Activated CD8-positive, alpha-beta memory T cell treated with anti-CD3 and anti-CD28 coated beads, Interleukin-2, amount 50 U/mL, for 1 hour (primary cell): ENCODE data around the gene NFATC1.

Source experiments
- DNase-seq: peaks from one replicate; pipeline ENCODE4 v3.0.0-alpha.2; 2020; ENCODE audit errors: extremely low read depth

The NFATC1 gene

GRCh38 chr18:79440316-79441110 lies 44.8 kb downstream of the NFATC1 start:
- DNase-seq: no peak

- DNase-seq: no peak
Measured at GRCh38 chr18:79441420-79441819, 45.7 kb downstream of the NFATC1 start.

DNA sequence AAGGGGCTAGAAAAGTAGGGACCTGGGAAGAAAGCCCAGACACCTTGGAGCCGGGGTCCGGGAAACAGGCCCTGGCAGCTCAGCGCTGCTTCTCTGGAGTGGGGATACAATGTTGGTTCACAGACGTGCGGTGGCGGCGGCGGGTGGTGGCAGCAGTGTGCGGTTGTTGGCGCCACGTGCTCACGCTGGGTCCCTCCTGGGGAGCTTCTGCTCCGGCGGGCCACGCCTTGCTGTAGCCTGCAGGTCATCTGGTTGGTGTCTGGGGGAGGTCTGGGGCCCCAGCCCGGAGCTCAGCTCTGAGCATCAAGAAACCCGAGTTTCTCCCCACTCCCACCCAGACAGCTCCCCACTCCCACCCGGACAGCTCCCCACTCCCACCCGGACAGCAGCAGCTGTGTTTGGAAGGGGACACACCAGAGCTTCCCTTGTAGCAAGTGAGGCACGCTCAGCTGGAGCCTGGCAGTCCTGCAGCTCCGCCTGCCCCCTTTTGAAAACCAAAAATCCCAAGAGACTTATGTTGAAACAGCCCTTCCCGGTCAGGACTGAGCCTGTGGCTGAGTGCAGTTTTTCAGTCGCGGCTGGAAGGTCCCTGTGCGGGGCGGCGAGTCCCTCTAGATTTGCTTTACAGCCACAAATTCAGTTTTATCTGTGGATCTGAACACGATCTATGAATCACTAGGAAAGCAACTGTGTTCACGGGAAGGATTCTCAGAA lies 46.9 kb downstream of the NFATC1 start:
- no peak for DNase-seq

GRCh38 chr18:79445221-79445620 lies 49.5 kb downstream of the NFATC1 start:
- no peak for DNase-seq

GRCh38 chr18:79445696-79446561 lies 50.2 kb downstream of the NFATC1 start:
- DNase-seq: no peak

- no peak for DNase-seq
Measured at GRCh38 chr18:79446931-79447330, 51.2 kb downstream of the NFATC1 start.

DNA sequence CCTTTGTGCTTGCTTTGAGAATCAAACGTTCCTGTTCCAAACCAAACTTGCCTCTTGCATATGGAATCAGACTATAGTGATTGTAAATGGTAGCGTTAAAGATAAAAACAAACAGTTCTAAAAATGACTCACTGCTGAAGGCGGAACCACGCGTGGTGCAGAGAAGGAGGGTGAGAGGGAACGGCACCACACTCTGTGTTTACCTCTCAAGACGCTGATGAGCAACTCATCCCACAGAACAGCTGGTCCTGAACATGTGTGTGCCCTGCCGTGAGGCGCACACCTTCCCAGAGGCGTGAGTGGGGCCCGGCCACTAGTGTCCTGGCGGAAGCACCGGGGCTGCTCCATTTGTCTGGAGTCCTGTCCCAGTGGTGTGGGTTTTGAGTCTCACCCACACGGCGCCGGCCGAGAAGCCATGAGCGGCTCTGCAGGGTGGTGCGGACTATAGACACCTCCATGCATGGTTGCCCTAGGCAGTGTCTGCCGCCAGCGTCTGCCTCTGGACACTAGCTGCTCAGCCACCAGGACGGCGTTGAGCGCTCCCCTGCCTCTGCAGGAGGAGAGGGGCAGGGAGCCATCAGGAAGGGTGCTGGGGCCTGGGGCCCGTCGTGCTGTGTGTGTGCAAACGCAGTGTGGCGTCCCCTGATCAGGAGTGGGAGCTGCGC lies 52.1 kb downstream of the NFATC1 start:
- no peak for DNase-seq

GRCh38 chr18:79448621-79449020 lies 52.9 kb downstream of the NFATC1 start:
- DNase-seq: no peak

DNA sequence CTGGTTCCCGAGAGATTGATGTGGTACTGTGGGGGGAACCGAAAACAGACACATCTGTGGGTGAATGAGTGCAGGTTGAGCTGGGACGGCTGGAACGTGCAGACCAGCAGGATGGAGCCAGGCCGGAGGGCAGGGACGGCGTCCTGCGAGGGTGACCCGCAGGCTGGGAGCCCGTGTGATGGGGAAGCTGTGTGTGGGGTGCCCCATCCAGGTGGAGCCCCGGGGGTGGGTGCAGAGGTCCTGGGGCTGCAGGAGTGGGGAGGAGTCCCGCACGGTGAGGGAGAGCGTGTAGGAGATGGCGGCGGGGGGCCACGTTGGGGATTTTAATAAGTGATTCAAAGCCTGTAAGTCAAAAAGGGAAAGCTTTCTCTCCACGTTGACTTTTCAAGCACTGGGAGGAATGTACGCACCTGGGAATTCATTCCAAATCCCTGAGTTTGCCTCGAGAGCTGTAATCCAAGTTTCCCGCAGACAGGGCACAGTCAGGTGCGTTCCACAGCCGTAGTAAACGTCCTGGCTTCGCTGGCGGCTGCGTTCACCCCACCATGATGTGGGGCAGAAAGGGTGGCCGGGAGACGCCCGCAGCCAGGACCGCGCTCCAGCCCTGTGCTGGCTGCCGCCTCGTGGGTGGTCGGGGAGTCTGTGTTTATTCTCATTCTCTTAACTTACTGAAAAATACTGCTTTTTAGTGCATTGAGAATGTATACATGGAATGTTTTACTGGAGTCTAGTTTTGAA lies 54.0 kb downstream of the NFATC1 start:
- DNase-seq: no peak

GRCh38 chr18:79450289-79451080 lies 54.8 kb downstream of the NFATC1 start:
- no peak for DNase-seq

DNA sequence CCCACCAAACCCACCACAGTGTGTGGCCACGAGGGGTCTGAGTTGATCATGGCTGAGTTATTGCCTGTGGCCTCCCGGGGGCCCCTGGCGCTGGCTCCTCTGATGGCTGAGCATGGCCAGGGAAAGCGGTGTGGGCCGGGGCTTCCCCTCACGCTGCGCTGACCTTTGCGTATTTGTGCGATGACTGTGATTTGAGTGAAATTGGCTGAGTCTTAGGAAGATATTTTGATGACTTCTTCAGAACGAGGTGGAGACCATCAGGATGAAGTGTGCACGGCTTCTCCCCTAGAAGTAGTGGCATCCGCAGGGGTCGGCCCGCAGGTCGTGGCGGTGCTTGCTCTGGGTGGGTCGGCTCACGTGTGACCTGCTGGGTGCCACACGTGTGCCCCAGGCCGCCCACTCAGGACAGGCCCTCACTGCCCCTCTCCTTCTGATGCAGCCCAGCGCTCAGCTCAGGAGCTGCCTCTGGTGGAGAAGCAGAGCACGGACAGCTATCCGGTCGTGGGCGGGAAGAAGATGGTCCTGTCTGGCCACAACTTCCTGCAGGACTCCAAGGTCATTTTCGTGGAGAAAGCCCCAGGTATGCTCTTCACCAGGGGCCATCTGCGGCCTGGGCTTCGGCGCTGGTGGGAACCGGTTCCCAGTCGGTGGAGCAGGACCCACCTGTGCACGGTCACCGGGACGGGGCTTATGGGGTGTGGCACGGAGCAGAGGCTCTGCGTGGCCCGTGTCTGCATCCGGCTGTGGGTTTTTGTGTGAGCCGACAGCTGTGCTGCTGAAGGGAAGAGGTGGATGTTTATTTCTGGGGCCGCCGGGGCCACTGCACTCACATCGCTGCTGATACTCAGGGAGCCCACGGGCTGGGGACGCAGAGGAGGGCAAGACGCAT lies 55.8 kb downstream of the NFATC1 start:
- no peak for DNase-seq

GRCh38 chr18:79452190-79452990 lies 56.7 kb downstream of the NFATC1 start:
- DNase-seq: no peak

DNA sequence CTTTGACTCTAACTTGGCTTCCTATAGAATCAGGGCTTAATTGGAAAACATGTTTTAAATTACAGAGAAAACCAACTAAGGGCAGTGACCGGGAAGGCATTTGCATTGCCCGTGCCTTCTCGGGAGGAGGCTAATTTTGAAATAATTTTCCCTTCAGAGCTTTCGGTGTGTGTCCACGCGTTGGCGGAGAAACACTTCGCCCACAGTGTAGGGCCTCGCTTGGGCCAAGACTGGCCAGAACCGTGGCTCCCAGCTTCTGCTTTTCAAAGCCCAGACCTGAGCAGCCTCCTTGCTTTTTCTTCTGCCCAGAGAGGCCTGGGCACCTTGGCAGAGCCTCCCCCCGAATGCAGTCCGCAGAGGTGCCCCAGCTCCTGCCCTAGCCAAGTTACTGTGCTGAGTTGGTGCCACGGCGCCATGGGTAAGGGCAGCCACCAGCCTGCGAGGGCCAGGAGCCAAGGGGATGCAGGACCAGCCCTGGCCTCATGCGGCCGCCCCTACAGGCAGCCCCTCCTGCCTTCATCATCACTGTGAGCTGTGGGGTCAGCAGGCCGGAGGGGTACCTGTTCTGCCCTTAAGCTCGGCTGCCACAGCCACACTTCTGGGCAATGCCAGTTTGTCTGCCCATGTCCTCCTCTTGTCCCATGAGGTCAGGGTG lies 57.4 kb downstream of the NFATC1 start:
- DNase-seq: no peak

DNA sequence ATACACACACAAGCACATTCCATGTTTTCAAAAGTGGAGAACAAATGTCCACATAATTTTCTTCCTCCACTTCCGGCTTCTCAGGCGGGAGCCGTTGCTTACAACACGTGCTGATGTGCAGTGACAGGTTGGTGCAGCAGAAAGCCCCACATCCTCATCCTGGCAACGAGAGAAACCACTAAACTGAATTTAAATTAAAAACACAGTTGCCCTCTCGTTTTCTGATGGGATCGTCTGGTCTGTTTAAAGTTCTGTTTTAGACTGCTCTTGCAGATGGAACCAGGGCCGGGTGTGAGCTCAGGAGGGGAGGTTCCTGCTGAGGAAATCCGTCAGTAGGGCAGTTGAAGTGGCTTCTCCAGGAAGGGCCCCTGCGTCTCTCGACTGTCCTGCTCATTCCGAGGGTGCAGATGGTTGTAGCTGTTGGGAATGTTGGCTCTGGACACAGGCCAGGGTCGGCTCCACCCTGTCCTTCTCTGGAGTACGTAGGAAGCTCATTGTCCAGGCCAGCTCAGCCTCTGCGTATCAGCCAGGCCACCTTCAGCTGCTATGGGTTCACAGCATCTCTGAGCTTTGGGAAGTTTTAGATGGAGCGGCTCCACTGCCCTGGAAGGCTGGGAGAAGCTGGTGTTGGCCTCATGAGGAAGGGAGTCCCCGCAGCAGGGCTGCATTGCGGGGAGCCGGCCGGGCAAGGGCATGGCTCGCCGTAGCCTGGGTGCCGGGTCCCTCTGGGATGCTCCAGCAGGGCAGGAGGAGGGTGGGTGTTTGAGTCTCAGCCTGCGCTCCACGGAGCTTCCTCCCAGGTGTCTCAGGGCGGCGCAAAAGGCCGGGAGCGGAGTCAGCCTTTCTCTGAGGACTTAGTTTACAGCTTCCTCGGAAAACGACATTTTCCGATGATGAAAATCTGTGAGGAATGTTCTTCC lies 58.3 kb downstream of the NFATC1 start:
- DNase-seq: no peak

GRCh38 chr18:79455261-79455660 lies 59.5 kb downstream of the NFATC1 start:
- no peak for DNase-seq

DNA sequence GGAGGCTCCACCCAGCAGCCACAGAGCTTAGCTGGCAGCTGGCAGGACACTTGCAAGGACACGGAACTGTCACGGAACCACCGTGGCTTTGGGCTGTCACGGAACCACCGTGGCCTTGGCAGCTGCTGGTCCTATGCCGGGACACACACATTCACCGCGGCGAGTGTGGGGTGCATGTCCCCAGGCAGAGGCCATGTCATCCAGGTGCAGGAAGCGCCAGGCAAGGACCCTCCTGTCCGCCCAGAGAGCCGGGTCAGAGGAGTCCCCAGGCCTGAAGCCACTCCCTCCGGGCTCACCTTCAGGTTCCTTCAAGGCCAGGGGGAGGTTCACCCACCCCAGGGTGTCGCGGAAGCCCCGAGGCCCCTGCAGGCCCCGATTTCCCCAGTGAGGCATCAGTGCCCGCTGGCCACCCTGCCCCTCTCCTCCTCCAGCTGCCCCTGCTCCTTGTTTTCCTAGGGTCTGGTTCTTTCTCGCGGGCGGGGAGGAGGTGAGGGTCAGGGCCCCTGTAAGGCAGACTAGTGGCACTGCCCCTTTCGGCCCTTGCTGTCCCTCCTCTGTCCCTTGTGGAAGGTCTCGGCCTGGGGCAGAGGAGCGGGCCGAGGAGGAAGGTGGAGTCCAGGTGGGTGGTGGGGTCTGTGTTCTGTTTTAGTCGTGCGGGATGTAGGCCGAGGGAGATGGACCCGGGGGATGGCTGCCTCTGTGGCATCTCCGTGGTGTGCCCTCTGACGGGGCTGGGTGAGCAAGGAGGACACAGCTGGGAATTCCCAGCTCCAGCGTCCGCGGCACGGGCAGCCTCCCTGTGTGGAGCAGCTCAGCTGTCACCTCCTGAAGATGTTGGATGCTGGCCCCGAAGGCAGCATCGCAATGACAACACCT lies 60.6 kb downstream of the NFATC1 start:
- no peak for DNase-seq
